Measurements from ENCODE around the gene PRR35.

The PRR35 gene

GRCh38 chr16:569445-570254, 9.5 kb downstream of the PRR35 start, which contains the start of gene PIGQ:
PIGQ (plus strand) TSS chr16:569968; CDS start chr16:574075, 4,107 bp downstream.
- no peak for TF ChIP-seq CTCF (IDR thresholded peaks at IDR 0.05; ENCODE audit: low read depth, low read length, missing control alignments)
- peak within 1 kb of the TSS; percentile 83 for H3K4me3 ChIP-seq (replicated peaks; ENCODE audit: low read depth, low read length)
- DNase-seq (ENCODE audit: extremely low read depth, low read depth): no peak

GRCh38 chr16:572865-573650, 12.9 kb downstream of the PRR35 start:
- TF ChIP-seq CTCF (IDR thresholded peaks at IDR 0.05; ENCODE audit: low read depth, low read length, missing control alignments): no peak
- no peak for DNase-seq (ENCODE audit: extremely low read depth, low read depth)
- H3K4me3 ChIP-seq (replicated peaks; ENCODE audit: low read depth, low read length): no peak overlapping the region

- TF ChIP-seq CTCF (IDR thresholded peaks at IDR 0.05; ENCODE audit: low read depth, low read length, missing control alignments): no peak
- no peak for DNase-seq (ENCODE audit: extremely low read depth, low read depth)
- H3K4me3 ChIP-seq (replicated peaks; ENCODE audit: low read depth, low read length): no peak overlapping the region
These were observed 14.0 kb downstream of the PRR35 start for GRCh38 chr16:574021-574760.

GRCh38 chr16:575354-576196, 15.4 kb downstream of the PRR35 start:
- no peak for DNase-seq (ENCODE audit: extremely low read depth, low read depth)
- H3K4me3 ChIP-seq (replicated peaks; ENCODE audit: low read depth, low read length): no peak overlapping the region
- TF ChIP-seq CTCF (IDR thresholded peaks at IDR 0.05; ENCODE audit: low read depth, low read length, missing control alignments): no peak

GRCh38 chr16:576197-576822, 16.1 kb downstream of the PRR35 start:
- no peak for TF ChIP-seq CTCF (IDR thresholded peaks at IDR 0.05; ENCODE audit: low read depth, low read length, missing control alignments)
- H3K4me3 ChIP-seq (replicated peaks; ENCODE audit: low read depth, low read length): no peak overlapping the region
- no peak for DNase-seq (ENCODE audit: extremely low read depth, low read depth)
